HG02885 (cell line): ENCODE measurements around the gene SLF2.

Experiments used
- ATAC-seq: cut with Tn5 transposase; IDR thresholded peaks from one replicate; pipeline ENCODE4 v1.9.1; 2021; ENCODE audit warnings: mild to moderate bottlenecking; ENCODE audit not compliant: unreplicated experiment, poor library complexity

SLF2 gene

DNA sequence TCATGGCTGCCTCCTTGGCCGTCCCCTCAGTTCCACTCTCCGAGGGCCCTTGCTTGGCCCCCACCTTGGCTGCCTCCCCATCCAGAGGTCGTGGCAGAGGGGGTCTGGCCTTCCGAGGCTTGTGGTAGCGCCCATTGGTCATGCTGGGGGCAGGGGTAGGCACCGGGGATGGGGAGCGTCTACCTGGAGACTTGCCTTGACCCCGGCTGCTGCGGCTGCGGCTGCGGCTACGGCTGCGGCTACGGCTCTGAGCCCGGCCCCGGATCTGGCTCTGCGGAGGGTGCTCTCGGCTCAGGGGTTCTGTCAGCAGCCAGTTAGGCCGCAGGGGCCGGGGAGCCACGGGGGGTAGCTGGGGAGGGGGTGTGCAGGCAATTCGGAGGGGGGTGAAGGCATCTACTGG, 97.6 kb downstream of the SLF2 start:
- no peak for ATAC-seq

DNA sequence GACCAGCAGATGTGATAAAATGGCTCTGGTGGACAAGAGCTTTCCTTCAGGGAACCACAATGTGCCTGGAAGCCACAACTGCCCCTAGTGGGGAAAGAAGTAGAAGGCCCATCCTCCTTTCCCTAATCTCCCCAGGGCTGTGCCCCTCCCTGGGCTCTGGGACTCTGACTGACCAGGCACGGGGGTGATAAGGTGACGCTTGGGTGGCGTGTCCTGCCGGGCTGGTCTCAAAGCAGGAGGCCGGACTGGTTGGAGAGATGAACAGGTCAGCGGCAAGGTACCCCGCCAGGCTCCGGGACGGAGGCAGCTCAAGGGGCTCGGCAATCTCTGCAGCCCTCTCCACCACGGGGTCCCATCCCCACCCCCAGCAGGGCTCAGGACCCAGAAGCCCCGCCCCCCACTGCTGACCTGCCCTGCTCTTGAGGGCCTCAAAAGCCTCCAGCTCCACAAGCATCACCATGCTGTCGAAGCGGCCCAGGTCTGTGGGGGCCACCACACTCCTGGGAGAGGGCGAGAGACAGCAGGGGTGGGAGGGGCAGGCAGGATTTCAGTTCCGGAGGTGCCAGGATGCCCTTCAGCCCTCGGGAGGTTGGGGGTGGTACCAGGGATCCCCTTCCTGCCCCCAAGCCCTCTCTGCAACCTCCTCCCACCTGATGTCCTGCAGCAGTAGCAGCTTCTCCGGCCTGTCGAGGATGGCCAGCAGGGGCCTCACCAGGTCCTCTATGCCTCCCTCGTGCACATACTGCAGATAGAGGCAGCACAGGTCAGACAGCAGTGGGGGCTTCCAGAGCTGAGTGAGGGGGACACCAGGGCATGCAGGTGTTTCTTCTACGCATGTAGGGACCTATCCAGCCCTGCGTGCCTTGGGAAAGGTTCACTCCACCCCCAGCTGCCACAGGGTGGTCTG, 99.0 kb downstream of the SLF2 start:
- ATAC-seq: no peak

DNA sequence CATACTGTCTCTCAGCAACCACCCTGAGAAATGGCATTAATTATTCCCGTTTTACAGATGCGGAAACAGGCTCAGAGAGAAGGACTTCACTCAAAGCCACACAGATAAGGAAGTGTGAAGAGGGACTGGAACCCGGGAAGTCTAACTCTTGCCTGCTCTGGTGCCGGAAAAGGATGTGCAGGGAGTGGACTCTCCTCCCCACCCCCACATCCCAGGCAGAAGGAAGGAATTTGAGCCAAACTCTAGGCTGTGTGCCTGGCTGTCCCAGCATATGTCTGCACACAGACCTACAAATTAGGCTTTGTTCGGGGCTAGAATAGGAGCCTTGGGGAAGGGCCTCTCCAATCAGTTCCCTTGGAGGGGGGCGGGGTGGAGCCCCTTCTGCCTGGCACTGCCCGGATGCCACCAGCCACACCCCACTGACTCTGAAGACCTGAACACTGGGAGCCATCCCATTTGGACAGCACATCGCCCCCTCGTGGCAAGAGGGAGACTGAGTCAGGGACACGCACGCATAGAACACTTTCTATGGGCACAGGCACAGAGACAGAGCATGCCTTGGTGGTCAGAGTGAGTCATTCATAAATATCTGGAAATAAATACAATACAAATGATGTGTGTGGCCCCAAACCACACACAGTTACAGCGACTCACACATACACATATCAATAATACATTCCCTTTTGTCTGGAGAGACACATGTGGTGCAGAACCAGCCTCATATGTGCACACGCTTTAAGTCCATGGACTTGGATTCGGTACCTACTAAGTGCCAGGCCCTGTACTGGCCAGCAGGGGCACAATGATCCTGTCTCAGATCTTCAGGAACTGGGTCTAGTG, 100.0 kb downstream of the SLF2 start:
- ATAC-seq: peak; percentile 69

DNA sequence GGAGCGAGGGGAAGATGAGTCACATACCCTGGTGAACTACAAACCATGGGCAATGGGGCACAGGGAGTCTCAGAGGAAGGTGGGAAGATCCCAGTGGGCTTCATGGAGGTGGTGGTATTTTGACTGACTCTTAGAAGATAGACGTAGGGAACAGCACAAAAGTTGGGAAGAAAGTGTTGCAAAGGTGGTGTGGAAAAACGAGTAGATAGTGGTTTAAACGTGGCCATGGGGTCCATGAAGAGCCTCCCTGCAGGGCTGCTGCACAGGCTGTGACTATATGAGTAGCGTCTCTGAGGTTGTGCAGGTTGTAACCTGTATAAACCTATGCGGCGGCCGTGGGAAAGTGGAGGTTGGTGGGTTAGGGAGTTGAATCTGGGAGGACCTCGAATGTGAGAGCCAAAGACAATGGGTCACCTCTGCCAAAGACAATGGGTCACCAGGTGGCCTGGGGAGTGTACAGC, 100.6 kb downstream of the SLF2 start:
- no peak for ATAC-seq

DNA sequence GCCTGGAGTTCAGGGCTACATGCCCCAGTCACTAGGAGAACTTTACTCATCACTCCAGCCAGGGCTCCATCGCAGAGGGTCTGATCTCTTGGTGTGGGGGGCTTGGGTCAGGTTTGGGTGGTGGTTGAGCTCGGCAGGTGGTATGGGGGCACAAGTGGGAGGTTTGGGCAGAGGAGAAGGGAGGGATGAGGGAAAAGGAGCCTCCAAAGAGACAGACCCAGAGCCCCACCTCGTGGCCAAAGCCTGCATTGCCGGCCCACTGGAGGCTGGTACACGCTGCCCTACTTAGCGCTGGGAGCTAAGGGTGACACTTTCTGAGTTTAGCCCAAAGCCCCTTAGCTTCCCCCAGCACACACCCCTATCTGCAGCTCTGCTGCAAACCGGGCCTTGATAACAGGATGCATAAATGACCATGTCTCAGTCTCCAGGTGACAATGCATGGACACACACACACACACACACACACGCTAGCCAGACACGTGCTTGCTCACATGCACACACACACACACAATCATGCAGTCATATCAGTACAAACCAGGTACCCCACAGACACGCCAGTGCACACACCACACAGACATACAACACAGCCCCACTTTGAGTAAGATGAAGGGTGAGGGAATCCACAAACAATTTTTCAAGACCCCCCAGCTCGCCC, 101.6 kb downstream of the SLF2 start:
- peak; percentile 45 for ATAC-seq
